ENCODE data around the gene TRAF4.
"Not testable (repeated sequence)": the region's sequence is repeated elsewhere in the genome, so short reads cannot be mapped to it uniquely, and the experiment has no call there.

TRAF4 gene

GRCh38 chr17:28734712-28735241 lies 9.0 kb upstream of the TRAF4 start:
- no peak for DNase-seq

- DNase-seq, result no peak
Observed at GRCh38 chr17:28735242-28735722, 8.5 kb upstream of the TRAF4 start.

GRCh38 chr17:28735913-28736769 lies 7.7 kb upstream of the TRAF4 start:
- DNase-seq, result not testable (repeated sequence)

DNA sequence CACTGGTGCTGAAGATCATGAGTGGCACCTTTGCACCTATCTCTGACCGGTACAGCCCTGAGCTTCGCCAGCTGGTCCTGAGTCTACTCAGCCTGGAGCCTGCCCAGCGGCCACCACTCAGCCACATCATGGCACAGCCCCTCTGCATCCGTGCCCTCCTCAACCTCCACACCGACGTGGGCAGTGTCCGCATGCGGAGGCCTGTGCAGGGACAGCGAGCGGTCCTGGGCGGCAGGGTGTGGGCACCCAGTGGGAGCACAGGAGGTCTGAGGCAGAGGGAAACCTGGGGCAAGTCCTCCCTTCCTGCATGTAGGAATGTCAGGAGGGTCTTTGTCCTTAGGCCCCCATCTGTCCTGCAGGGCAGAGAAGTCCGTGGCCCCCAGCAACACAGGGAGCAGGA lies 6.5 kb upstream of the TRAF4 start:
- DNase-seq, result no peak

DNA sequence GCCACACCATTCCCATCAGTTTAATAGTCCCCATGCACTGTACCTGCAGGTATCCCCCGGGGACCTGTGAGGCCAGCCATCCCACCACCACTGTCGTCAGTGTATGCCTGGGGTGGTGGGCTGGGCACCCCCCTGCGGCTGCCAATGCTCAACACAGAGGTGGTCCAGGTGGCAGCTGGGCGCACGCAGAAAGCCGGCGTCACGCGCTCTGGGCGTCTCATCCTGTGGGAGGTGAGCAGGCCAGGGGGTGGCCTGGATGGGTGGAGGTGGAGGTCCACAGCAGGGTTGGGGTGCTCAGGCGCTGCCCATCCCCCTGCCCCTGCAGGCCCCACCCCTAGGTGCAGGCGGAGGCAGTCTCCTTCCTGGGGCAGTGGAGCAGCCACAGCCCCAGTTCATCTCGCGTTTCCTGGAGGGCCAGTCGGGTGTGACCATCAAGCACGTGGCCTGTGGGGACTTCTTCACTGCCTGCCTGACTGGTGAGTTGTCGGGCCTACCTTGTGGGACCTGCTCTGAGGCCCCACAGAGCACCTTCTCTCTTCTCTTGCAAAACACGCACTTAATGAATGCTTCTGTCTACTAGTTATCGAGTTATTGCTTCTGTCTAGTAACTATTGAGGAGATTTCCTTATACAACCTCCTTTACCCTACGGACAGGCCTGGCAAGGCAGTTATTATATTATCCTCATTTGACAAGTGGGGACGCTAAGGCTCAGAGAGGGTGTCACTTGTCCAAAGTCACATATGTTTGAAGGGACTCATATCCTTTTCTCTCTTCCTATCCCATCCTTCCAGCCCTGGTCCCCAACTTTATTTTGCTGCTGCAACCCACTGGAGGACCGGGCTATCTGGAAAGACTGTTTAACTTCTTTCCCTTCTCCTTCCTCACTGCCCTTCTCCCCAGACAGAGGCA lies 5.8 kb upstream of the TRAF4 start:
- DNase-seq, result no peak

DNA sequence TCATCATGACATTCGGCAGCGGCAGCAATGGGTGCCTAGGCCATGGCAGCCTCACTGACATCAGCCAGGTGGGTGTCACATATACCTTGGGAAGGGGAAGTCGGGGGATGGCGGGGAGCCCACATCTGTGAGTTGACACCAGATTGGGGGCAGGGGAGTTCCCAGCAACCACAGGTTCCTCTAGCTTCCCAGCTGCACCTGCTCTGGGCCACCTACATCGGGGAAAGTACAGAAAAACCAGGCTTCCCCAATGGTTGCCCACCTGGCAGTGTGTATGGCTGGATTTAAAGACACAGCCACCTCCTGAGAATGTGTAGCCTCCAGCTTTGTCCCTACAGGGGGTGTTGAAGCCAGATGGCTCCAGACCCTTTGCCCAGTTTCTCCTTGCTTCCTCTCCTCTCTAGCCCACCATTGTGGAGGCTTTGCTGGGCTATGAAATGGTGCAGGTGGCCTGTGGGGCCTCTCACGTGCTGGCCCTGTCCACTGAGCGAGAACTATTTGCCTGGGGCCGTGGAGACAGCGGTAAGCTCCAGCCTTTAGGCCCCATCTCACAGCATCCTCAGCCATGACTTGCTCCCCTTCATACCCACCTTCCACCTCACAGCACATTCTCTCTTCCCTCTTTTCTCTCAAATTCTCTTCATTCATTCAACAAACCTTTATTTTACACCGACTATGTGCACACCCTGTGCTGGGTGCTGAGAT lies 5.0 kb upstream of the TRAF4 start:
- DNase-seq, result no peak

GRCh38 chr17:28740406-28741357 lies 3.1 kb upstream of the TRAF4 start:
- no peak for DNase-seq

DNA sequence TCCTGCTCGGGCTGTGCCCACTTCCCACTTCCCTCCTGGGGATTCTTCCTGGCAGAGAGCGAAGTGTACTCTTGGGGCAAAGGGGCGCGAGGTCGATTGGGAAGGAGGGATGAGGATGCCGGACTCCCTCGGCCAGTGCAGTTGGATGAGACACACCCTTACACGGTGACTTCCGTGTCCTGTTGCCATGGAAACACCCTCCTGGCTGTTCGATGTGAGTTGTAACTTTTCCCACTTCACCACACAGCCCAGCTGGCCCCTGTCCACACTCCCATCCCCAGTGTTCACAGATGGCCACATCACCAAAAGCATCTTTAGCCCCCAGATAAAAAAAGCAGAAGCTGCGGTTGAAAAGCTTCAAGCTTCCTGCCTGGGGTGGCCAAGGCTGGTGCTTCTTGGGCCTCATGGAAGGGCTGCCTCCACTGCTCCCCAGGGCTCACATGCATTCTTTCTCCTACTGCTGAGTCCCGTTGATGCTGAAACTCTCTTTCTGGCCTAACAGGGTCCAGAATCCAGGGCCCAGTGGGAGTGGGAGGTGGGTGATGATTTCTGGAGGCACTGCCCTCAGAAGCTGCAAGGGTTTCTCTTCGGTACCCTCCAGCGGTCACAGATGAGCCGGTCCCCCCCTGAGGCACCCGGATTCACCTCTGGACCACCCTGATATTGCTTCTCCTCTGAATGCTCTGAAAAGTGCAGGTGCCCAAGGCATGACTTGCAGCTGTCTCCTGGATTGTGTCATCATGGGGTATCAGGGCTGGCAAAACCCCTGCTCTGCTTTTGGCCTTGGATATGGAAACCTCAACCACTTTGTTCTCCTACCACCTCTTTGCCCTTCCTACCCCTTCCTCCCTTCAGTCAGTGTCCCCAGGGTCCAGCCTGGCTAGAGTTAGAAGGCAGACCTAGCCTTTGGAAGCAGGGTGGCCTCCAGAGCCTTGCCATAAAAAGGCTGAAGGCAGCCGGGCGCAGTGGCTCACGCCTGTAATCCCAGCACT lies 2.2 kb upstream of the TRAF4 start:
- no peak for DNase-seq

- DNase-seq, result no peak
Observed at GRCh38 chr17:28744104-28744971, 527 bp downstream of the TRAF4 start.

GRCh38 chr17:28744972-28745785 lies 1.4 kb downstream of the TRAF4 start:
- no peak for DNase-seq

DNA sequence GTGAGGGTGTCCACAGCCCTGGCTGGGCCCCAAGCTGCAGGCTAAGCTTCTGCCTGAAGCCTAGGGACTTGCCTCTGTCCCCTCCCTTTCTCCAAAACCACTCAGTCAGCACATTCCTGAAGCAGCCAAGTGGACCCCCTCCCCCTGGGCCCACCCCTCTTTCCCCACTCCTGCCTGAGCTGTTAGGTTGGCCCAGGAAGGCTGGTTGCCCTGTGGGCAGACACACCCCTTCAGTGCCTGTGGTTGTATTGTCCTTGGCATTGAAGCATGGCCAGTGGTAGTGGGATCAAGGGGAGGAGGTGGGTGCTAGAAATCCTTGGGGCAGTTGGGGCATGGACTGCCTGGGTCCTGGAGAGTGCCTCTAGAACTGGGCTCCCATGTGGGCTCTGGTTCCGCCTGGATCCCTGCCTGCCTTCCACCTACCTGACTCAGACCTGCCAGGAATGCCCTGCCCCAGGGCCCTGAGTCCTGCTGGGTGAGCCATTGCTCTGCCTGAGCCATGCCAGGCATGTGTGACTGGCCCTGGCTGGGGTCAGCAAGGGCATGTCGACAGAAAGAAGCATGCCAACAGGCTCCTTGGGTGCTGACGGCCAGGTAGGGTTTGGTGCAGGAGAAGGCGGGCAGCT lies 2.1 kb downstream of the TRAF4 start:
- no peak for DNase-seq

DNA sequence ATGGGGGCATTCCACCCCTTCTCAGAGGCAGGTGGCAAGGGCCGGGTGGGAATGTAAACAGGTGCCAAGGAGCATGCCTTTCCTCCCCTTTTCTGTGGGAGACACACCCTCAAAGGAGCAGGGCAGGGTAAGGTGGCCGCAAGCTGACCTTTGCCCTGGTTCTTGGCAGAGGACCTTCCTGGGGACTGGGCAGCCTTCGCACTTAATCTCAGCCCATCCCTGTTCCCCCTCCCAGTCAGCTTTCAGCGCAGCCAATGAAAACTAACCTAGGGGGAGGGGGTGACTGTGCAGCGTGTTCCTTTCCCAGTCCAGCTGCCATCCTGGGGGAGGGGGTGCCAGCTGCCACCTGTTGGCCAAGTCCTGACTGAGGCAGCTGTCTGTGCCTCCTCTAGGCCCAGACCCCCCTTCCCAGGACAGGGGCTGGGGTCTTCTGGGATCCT lies 2.8 kb downstream of the TRAF4 start:
- no peak for DNase-seq

GRCh38 chr17:28747051-28747691 lies 3.4 kb downstream of the TRAF4 start:
- DNase-seq, result no peak

- DNase-seq, result no peak
Observed at GRCh38 chr17:28747801-28748750, 4.3 kb downstream of the TRAF4 start.

DNA sequence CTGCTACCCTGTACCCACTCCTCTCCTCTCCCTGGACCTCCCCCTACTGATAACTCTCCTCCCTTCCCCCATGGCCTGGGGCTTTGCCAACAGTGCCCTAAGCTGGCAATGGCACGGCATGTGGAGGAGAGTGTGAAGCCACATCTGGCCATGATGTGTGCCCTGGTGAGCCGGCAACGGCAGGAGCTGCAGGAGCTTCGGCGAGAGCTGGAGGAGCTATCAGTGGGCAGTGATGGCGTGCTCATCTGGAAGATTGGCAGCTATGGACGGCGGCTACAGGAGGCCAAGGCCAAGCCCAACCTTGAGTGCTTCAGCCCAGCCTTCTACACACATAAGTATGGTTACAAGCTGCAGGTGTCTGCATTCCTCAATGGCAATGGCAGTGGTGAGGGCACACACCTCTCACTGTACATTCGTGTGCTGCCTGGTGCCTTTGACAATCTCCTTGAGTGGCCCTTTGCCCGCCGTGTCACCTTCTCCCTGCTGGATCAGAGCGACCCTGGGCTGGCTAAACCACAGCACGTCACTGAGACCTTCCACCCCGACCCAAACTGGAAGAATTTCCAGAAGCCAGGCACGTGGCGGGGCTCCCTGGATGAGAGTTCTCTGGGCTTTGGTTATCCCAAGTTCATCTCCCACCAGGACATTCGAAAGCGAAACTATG lies 5.2 kb downstream of the TRAF4 start:
- DNase-seq, result no peak
